IPS-18c (cell line): ENCODE data around the gene CRB2.
"Not testable (repeated sequence)": the region's sequence is repeated elsewhere in the genome, so short reads cannot be mapped to it uniquely, and the experiment has no call there.

Experiments used
- H3K4me3 ChIP-seq: 2 replicates; pipeline ENCODE4 v1.7.0; 2013; ENCODE audit warnings: low read depth, mild to moderate bottlenecking, low read length, moderate library complexity; ENCODE audit not compliant: insufficient read depth
- H3K9me3 ChIP-seq: one replicate; pipeline ENCODE4 v1.6.1; 2013; ENCODE audit warnings: mild to moderate bottlenecking, low read length, moderate library complexity; ENCODE audit not compliant: control insufficient read depth, insufficient read depth

Gene CRB2

DNA sequence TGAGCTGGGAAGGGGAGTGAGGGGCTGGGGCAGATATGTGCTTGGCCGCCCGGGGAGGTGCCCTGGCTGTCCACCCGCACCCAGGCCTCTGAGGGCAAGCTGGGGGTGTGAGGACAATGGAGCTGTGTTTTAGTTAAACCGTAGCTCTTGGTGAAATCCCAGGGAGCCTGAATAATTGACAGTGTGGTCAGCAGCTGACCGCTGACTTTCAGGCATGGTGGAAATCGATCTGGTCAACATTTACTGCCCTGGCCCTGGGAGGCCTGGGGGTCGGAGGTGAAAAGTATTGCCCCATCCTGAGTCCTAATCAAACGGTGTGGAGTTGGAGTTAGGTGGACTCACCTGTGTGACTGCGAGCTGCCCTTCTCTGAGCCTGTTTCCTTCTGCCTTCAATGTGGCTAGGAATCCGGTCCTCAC, 31.2 kb upstream of the CRB2 start:
- Histone ChIP-seq H3K4me3 (no peak overlapping the region), H3K9me3 (peaks cover 2% of the 10 kb centered on the region)

DNA sequence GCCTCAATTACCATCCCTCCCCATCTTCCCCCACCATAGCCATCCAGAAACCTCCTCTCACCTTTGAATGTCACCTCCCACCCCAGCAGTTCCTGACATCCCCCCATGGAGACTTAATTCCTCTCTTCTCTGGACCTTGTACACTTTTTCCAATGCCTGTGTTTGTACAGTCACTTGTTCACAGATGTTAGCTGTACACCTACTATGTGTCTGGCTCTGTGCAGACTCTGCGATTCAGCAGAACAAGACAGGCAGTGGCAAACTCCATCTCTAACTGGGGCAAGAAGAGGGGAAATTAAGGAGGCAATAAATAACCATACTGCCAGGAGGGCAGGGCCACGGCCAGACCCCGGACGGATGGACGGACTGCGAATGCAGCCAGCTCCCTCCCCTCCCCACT, 29.8 kb upstream of the CRB2 start:
- peaks cover 2% of the 10 kb centered on the region for H3K9me3 ChIP-seq
- H3K4me3 ChIP-seq: no peak overlapping the region

- H3K4me3 ChIP-seq: no peak overlapping the region
- H3K9me3 ChIP-seq: peaks cover 2% of the 10 kb centered on the region
Observed at GRCh38 chr9:123326662-123327093, 29.3 kb upstream of the CRB2 start.

GRCh38 chr9:123327697-123328100, 28.3 kb upstream of the CRB2 start:
- no peak overlapping the region for H3K4me3 ChIP-seq
- peaks cover 2% of the 10 kb centered on the region for H3K9me3 ChIP-seq

DNA sequence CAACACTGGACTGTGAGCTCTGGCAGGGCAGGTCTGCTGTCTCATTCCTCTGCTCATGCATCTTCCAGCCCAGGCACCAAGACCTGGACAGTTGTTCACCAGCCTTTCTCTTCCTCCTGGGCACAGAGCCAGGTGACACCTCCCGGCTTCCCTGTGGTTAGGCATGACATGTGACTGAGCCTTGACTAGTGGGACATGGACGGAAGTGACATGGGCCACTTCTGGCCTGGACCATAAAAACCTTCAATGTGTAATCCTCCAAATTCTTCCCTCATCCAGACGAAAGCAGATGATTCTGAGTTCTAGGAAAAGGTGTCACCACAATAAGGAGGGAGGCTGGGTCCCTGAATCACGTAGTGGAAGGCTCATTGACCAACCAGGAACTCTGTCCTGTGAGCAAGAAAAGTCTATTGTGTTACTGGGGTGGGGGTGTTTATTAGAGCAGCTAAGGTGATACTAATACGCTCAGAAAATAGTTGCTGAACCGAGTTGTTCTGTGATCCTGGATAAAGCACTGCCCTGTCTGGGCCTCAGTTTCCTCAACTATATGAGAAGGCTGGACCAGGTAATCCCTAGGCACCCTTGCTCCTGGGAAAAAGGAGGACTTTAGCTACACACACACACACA, 26.6 kb upstream of the CRB2 start:
- H3K9me3 ChIP-seq: peaks cover 2% of the 10 kb centered on the region
- no peak overlapping the region for H3K4me3 ChIP-seq

DNA sequence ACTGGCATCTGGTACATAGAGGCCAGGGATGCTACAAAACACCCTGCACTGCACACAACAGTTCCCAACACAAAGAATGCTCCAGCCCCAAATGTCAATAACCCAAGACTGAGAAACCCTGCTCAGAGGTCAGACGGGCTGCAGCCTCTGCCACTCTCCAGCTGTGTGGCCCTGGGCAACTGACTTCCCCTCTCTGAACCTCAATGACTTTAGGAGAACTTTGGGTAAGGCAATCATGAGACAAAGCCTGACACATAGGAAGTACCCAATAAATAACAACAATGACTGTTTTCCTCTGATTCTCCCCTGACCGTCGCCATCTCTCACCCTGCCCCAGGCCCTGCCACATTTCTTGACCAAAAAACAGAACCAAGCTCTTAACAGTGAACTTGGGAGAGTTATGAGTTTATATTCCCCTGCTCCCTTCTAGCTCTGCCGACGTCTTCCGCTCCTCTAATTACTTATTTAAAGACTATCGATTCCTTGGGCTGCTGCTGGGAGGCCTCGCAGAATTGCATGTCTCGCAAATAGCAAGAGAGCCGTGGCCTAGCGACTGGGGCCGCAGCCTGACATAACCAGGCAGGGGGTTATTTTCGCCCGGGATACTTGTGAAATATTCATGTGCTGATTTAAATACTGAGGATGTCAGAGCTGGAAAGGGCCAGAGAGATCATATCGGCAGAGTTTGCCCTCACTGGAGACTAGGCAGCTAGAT, 24.5 kb upstream of the CRB2 start:
- Histone ChIP-seq H3K4me3 (no peak overlapping the region), H3K9me3 (peaks cover 2% of the 10 kb centered on the region)

DNA sequence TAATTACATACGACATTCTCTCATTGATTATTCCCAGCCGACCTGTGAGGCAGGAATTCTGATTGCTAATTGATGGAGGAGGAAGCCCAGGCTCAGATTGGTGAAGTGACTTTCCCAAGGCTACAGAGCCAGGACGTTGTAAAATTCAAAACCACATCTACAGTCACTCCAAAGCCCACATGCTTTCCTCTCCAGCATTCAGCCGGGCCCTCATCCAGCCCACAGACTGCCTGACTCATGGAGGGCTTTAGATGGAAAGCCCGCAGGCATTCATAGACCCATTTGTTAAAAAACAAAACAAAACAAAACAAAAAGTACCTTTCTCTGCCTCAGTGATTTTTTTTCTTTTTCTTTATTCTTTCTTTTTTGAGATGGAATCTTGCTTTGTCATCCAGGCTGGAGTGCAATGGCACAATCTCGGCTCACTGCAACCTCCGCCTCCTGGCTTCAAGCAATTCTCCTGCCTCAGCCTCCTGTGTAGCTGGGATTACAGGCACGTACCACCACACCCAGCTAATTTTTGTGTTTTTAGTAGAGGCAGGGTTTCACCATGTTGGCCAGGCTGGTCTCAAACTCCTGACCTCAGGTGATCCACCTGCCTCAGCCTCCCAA, 22.8 kb upstream of the CRB2 start:
- H3K4me3 ChIP-seq, H3K9me3 ChIP-seq: not testable (repeated sequence)

- H3K9me3 ChIP-seq: no peaks in the 10 kb centered on the region
- H3K4me3 ChIP-seq: no peak overlapping the region
Observed at GRCh38 chr9:123334639-123335038, 21.4 kb upstream of the CRB2 start.

DNA sequence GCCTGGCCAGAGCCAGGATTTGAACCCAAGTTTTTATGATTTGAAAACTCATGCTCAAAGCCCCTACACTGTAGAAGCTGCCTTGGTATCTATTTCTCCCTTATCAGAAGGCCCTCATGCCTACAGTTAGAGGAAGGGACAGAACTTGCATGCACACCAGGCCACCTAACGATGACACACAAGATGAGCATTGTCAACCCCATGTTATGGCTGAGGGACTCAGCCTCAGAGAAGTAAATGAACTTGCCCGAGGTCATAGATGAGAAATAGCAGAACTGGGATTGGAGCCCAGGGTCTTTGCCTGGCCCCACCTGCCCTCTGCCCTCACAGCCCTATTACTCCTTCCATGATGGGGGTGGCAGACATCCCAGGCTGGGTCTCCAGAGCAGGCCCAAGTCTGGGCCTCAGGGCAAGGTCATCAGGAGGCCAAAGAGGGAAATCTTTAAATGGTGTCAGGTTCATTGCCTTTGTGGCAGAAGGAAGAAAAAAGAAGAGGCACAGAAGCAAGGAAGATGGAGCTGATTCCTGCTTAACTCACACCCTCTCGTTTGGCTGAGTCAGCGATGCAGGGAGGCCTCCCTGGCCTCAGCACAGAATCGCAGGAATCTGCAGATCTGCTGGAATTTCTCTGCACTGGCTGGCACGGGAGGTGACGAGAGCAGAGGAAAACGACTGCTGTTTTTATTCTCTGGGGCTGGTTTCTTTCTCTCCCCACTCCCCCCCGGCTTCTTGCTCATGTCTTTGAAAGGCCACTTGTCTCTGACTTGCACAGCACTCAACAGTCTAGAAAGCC, 20.6 kb upstream of the CRB2 start:
- H3K9me3 ChIP-seq: no peaks in the 10 kb centered on the region
- no peak overlapping the region for H3K4me3 ChIP-seq

DNA sequence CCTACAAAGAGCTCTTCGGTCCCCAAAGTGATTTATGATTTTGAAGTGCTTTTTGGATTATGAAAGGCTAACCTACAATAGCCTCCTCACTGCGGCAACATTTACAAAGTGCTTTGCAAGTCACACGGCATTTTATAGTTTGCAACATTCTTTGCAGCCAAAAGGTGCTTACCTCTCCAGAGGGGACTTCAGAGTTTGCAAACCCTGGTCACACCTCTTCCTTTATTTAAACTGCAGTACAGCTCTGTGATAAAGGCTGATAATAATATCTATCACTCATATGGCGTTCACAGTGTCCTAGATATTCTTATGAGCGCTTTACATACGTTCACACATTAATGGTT, 20.0 kb upstream of the CRB2 start:
- H3K4me3 ChIP-seq: no peak overlapping the region
- H3K9me3 ChIP-seq: no peaks in the 10 kb centered on the region

DNA sequence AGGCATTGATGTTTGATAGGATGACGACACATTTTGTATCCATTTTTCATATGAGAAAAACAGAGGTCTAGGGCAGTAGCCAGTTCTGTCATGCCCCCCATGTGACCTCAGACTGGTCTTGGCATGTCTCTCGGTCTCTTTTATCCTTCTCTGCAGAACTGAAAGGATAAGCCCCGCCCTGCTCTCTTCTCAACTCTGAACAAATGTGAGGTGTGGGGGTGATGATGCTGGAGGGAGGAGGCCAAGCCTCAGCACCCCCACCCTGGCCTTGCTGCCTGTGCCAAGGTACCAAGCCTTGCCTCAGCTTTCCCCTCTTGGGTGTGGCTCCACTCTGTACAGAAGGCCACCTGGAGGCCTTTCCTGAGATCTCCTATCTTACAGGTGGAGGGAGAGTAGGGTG, 19.5 kb upstream of the CRB2 start:
- no peaks in the 10 kb centered on the region for H3K9me3 ChIP-seq
- no peak overlapping the region for H3K4me3 ChIP-seq

DNA sequence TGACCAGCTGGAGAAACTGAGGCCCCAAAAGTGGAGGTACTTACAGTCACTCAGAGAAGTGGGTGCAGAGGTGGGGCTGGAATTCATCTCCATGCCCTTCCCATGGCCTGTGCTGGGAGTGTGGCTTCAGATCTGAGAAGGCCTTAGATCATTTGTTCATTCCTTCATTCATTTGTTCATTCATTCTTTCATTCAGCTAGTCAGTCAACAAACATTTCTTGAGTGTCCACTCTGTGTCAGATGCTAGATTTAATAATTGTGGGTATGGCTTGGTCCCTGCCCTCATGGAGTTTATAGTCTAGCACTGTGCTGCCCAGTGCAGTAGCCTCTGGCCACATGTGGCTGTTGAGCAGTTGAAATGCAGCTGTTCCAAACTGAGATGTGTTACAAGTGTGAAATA, 19.0 kb upstream of the CRB2 start:
- no peak overlapping the region for H3K4me3 ChIP-seq

DNA sequence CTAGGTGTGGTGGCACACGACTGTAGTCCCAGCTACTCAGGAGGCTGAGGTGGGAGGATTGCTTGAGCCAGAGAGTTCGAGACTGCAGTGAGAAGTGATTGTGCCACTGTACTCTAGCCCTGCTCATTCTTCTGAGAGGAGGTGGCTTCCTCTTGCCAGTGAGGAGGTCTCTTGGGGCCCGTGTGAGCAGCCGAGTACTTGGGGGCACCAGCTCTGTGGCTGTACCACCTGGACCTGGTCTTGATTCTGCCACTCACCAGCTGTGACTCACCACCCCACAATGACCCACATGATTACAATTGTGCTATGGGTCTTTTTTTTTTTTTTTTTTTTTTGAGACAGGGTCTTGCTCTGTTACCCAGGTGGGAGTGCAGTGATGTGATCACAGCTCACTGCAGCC, 18.0 kb upstream of the CRB2 start:
- no peaks in the 10 kb centered on the region for H3K9me3 ChIP-seq
- H3K4me3 ChIP-seq: no peak overlapping the region

More for the DNA sequence above, 19.0 kb upstream of the CRB2 start:
- no peaks in the 10 kb centered on the region for H3K9me3 ChIP-seq

DNA sequence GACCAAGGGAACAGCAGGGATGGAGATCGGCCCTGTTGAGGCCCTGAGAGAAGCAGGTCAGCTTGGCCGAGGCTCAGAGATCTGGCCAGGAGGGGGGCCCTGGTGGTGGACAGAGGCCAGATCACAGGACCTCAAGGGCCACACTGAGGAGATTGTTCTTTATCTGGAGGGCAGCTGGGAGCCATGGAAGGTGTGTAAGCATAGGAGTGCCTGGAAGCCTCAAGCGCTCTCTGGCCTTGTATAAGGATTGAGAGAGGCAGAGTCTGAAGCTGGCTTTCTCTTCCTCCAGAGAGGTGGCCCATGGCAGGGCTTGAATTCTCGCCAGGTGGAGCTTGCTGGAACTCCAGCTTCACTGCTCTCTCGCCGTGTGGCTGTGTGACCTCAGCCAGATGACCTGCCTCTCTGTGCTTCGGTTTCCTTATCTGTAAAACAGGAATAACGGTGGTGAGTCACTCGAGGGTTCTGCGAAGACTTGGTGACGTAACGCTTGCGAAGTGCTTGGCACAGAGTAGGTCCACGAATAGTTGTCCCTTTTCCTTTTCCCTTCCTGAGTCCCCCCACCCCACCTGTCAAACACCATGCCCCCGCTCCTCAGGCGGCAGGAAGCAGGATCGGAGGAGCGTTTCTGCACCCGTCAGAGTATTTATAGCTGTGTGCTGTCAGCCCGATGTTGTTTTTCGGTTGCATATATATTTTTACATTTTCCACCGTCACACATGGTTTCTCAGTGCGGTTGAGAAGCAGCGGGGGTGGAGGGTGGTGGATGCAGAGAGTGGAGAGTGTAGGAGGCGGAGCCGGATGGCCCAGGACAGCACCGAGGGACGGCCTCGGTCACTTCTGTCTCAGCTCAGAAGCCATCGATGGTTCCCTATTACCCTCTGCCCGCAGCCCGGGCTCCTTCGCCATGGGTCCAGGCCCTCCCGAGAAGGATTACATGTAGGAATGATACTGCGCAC, 17.0 kb upstream of the CRB2 start:
- Histone ChIP-seq H3K4me3 (no peak overlapping the region), H3K9me3 (no peaks in the 10 kb centered on the region)

DNA sequence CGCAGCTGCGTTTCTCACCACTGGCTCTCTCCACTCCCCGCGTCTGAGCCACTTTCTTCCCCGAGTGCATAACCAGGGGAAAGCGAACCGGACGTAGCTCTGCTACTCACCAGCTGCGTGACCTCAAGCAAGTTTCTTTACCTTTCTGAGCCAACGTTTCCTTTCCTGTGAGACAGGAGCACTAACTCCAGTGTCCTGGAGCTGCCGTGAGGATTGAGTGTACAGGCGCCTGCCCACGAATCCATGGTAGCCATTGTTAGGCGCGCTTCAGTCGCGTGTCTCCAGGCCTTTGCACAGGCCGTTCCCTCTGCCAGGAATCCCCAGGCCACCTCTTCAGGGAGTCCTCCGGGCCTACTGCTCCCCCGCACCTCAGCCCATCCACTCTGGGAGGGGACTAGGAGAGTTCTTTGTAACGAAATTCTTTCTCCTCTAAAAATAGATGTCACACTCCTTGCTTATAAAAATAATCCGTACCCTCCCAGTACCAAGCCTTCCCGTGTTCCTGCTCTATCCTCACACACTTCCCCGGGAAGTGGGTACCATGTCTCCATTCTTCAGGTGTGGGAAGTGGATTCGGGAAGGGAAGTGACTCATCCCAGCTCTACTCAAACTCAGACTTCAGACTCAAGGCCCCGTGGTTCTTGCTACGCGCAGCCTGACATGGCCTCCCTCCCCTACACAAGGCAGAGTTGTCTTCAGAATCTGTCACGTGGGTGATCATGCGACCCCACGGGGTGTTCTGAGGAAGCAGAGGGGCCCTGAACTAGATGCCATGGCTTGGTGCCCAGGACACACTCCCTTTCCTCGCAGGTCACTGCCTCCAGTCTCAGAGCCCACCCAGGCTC, 16.1 kb upstream of the CRB2 start:
- H3K4me3 ChIP-seq: no peak overlapping the region
- no peaks in the 10 kb centered on the region for H3K9me3 ChIP-seq

- Histone ChIP-seq H3K9me3 (no peaks in the 10 kb centered on the region), H3K4me3 (no peak overlapping the region)
Observed at GRCh38 chr9:123341816-123342215, 14.2 kb upstream of the CRB2 start.
